Stimulated activated CD4-positive, alpha-beta T cell treated with anti-CD3 and anti-CD28 coated beads, Interleukin-4, amount 100 ng/mL, for 4 hours (primary cell): Measurements from ENCODE around the gene CNTNAP2.
"Not testable (repeated sequence)": the region's sequence is repeated elsewhere in the genome, so short reads cannot be mapped to it uniquely, and the experiment has no call there.

ENCODE experiments used
- DNase-seq, 2 experiments: peaks; one replicate each; pipeline ENCODE4 v3.0.0-alpha.2; 2020

The CNTNAP2 gene

DNA sequence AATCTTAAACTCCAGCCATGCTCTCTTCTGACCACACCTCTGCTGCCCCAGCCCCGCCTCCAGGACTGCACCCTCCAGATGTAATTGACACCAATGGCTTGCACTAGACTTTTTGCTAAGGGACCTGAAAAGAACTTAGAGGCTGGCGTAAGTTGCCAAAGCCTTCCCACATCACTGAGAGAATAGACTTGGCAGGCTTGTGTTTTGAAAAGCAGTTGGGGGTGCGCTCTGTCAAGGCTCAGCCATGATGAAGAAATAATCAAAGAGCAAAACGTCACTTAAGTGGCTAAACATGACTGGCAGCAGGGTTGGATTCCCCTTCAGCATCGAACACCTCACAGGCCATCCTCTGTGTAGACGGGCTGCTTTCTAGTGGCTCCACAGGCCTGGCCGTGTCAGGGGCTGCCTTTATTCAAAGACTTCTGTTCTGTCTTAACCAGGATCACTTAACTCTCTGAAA, 2278.8 kb downstream of the CNTNAP2 start:
- no peak for DNase-seq

DNA sequence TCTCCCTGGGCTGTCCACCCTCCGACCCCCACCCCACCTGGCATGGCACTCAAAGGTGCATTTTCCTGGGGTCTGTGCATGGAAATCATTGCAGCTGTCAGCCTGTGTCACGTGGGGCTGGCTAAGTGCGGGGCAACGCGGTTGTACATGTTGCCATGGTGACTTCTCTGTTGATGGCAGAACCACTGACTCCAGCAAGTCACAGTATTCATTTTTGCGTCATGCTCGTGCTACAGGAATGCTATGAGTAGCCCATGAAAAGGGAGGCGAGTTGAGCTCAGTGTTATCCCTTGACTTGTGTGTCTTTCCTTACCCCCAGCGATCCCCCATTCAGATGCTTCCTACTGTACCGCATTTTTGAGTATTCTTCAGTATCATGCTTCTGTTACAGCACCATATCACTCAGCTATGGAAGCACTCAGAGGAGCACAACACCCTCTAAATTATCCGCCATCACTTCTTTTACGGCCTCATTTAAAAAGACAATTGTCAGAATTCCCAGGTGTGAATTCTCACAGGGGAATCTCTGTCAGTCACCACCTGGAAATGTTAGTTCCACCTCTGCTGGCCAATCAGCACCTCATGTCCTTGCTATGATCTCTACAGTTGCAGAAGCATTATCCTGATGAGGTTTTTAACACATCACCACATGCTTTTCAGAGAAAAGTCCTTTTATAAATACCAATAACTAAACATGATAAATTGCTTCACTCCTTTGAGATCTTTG, 2279.6 kb downstream of the CNTNAP2 start:
- no peak for DNase-seq

DNA sequence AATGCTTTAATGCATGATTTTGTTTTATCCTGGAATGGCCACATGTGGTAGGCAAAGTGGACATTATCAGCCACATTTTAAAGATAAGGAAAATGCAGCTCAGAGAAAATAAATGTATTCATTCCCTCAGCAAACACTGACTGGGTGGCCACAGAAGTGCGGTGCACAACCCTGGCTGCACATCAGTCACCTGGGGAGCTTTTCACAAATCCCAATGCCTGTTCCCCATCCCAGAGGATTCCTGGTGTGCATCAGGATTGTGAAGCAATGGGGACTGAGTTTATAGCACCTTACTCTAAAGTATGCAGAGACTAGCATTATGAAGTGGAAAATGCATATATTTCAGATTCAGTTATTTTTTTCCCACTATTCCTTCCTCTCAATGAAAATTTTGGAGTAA, 2280.5 kb downstream of the CNTNAP2 start:
- no peak for DNase-seq

DNA sequence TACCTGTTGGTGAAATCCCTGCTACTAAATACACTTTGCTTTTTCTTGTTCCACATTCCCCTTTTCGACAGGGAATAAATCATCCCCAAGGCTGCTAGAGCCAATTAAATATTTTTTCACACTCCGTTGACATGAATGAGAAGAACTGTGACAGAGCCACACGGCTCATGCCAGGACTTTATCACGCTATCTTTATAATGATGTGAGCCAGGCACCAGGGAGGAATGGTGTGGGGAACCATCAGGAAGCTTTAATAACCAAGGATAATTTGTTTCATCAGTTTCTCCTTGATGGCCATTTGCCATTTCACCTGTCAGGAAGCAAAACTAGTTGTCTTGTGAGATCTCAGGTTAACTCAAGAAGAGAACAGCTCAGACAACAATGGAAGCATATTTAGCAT, 2280.9 kb downstream of the CNTNAP2 start:
- no peak for DNase-seq

DNA sequence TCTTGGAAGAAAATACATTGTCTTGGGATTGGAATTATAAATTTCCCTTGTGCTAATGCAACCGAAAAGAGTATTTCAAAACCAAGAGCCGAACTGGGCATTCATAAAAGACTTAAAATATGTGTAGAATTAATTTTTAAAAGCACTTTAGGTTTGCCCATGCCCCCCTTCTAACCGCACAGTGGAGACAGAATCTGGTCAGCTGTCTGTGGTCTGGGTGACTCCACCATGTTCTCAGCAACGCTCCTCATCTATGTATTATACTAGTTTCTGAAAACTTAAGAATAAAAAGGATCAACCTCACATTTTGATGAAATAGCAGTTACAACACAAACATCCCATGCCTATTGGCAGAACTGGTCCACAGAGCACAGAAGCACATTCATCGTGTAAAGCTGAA, 2281.4 kb downstream of the CNTNAP2 start:
- no peak for DNase-seq

DNA sequence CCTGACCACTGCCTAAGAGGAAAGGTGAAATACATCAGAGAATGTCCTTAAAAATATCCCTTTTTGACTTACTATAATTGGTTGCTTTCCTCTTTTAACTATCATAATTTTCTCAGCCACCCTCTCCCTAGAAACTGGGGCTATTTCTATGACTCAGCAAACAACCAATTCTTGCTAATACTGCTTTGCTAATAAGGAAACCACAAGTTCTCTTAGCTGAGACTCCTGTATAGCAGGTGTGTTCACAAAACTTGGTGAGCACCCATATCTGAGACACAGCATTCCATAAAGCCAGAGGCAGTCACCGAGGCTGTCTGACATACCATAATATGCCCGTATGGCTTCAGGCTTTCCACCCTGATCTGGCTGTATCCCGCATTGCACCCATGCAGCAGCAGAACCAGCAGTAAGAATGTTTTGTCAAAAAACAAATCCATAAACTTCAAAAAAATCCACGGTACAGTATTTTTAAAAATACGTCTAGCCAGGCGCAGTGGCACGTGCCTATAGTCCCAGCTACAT, 2282.3 kb downstream of the CNTNAP2 start:
- DNase-seq = no peak

DNA sequence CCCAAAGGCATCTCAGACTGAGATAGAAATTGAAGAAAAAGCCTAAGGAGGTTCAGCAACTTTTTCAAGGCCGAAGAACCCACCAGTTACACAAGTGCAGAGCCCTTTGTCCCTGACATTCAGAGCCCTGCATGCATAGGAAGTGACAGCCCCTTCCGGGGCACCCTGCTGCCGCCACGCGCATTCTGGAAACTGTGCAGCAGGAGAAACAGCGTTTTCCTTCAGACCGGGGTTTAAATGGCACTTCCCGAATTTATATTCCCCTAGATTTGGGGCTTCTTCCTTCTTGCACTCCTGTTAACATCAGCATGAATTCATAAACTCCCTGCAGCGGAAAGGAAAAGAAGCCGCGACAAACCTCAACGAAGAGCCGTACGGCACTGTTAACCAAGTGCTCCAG, 2283.5 kb downstream of the CNTNAP2 start:
- DNase-seq = no peak

DNA sequence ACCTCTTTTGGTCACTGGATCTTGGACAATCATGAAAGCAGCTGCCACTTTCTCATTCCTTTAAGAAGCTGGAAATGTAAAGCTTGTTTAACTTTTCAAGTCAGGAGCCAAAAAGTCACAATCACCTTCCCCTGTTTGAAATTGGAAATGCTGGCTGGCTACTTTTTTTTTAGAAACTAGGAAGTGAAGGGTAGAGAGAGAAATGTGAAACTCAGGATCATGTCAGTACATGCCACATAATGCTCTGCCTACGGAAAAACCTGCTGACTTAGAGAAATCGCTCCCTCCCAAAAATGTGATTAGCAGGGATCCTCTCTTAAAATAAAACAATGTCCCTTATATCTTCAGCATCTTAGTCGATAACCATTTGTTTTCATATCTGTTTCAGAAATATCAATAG, 2285.6 kb downstream of the CNTNAP2 start:
- DNase-seq = no peak

DNA sequence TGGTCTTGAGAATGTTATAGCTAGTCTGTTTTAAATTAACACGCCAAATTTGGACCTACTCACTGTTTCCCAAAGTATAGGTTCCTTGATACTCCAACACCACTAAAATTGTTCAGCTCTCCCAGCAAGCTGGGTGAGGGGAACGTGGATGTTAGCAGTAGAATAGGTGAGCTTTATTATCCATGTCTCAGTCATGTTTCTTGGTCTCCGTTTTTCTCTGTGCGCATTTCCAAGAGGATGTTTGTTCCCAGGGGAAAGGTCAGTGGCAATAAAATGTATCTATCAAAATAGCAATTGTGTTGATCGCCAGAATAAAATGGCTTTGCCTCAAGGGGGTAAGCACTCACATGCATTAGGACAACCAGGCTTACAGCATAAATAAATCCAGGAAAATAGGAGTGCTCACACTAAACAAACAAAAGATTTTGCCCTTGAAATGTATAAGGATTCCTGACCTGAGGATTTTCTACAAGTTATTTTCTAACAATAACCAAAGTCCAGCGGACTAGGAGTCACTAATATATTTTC, 2286.9 kb downstream of the CNTNAP2 start:
- no peak for DNase-seq

DNA sequence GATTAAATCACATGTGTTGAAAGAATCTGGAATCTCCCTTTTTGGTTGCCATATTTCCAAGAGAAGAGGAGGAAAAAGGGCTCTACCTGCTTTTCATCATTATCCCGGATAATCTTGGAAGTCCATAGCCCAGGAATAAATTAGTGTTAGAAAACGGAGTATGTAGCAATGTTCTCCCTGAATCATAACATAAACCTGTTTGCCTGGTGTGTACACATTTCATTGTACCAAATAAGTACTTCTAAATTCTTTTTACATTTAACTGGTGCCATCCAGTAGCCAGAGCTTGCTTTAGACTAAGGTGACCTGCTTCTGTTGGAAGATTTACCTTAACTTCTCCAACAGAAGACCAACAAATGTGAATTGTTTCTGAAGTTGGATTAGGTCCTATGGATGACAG, 2291.7 kb downstream of the CNTNAP2 start:
- no peak for DNase-seq

DNA sequence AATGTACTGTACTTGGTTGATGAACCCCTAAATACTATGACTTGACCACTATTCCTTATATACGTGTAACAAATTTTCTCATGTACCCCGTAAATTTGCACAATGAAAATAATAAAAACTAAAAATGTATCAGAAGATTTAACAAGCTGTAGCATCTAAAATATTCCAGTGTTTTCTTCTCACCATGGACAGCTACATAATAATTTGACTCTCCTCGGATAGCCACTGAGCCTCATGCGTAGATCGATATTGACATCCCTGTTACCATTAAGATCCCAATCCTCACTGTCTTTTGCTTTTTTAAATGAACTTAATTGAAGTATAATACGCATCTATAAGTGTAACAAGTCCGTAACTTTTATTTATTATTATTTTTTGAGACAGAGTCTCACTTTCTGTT, 2294.3 kb downstream of the CNTNAP2 start:
- no peak for DNase-seq

DNA sequence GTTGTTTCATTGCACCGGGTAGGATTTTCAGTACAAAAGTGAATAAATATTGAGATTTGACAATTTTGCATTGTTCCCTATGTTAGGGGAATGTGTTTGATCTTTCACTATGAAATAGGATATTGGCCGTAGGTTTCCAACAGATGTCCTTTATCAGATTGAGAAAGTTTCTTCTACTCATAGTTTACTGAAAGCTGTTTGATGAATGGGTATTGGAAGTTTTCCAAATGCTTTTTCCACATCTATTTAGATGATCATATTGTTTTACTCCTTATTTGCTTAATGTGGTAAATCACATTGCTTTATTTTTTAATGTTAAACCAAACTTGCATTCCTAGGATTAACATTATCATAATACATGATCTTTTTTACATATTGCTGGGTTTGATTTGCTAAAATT, 2296.1 kb downstream of the CNTNAP2 start:
- DNase-seq = no peak

DNA sequence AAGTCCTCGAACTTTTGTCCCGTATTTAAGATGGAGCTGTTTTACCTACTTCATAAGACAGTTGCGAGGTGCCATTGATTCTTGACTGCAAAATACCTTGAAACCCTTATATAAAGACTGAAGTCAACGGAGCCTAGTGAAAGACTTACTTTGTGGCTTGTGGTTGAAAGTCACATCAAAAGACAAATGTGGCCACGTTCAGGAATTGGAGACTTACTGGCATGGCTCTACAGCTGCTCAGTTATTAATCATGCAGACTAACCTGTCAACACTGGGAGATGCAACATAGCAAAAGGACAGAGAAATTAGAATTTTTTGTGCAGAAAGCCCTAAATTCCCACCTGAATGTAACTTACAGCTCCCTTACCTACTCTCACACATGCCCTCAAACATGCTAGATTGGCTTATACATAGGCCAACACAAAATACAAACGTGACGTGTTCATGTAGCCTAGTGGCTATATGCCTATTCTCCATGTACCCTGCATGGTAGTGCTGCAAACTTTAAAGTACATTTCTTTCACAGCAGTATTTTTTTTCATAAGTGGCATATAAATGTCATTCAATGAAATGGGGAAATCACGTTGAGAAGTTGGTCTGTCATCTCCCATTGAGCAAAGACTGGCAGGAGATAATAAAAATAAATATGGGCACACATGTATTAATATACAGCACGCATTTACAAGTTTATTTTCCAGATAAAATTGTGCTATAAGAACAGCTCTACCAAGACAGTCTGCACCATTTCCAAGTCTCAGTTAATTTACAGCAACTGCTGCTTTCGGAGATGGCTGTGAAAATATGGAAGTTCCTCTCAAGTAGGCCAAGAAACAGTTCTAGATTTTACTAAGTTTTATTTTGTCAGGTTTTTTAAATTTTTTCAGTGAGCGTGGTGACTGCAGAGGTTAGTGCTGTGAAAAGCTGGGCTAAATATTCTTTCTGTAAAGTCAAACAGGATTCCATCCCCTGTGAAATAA, 2303.5 kb downstream of the CNTNAP2 start:
- no peak for DNase-seq

DNA sequence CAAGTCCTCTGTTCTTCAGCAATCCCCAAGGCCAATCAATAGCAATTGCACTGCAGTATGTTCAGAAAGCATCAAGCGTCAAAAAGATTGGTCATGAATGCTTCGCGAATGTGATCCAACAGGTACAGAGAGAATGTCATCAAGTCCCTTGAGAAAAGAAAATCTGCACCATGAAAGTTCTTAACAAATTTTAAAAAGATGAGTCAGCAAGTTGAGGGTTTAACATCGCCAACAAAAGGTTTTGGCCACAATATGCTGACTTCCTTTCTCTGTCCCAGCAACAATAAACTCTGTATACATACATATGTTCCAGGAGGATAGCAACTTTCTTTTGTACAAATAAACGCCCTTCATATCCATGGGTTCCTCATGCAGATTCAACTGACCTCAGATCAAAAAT, 2305.4 kb downstream of the CNTNAP2 start:
- DNase-seq = no peak

DNA sequence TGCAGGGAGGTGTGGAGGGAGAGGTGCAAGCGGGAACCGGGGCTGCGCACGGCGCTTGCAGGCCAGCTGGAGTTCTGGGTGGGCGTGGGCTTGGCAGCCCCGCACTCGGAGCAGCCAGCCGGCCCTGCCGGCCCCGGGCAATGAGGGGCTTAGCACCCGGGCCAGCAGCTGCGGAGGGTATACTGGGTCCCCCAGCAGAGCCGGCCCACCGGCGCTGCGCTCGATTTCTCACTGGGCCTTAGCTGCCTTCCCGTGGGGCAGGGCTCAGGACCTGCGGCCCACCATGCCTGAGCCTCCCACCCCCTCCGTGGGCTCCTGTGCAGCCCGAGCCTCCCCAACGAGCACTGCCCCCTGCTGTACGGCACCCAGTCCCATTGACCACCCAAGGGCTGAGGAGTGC, 2309.8 kb downstream of the CNTNAP2 start:
- DNase-seq = not testable (repeated sequence)

DNA sequence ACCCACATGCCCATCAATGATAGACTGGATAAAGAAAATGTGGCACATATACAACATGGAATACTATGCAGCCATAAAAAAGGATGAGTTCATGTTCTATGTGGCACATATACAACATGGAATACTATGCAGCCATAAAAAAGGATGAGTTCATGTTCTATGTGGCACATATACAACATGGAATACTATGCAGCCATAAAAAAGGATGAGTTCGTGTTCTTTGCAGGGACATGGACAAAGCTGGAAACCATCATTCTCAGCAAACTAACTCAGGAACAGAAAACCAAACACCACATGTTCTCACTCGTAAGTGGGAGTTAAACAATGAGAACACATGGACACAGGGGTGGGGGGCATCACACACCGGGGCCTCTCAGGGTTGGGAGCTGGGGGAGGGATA, 2314.1 kb downstream of the CNTNAP2 start:
- DNase-seq = not testable (repeated sequence)

DNA sequence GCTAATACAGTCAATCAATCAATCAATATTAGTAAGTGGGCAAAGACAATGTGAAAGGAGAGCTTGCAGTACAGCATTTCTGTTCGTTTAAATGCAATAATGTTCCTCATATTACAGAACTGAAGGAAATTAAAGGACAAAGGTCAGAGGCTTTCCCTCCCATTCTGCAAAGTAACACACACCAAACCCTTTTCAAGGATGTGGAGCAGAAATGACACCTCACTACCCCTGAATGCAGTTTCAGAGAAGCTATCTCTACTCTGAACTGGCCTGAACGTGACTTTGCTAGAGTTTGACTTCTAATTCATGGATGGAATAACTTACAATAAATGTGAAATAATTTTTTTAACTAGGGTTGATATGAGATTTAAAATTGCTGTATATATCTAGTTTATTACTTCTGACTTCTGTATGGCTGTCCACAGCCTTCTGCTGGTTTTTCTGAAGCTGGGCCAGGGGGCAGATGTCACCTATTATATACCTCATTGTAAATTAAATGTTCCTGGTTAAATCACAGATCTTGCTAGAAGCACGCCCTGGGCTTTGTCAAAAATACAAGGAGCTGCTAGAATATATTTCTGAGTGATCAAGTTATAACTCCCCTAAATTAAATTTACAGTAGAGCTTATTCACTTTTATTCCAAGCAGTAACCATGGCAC, 2317.1 kb downstream of the CNTNAP2 start:
- DNase-seq = no peak

DNA sequence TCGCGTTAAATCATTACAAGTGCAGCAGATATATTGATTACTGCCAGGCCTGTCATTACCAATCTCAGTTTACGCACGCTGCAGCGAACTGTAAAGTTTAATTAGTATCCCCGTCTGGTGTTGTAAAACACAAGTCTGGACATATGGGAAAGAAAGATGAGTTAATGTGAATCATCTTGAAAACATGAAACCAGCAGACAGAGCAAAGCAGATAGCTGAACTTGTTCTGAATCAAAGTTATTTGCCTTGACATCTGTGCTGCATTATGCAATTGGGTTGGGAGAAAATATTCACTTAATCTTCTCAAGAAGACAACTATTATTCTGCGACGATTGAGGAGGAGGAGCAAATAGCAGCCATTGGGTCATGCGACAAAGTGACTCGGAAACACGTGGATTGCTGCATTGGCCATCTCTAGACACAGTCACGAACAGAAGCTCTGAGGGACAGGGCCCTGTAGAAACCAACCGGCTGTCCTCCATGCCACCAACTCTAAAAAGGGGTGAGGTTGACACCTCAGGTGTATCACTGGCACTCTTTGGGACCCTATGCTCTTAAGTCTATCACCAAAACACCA, 2317.7 kb downstream of the CNTNAP2 start:
- no peak for DNase-seq

DNA sequence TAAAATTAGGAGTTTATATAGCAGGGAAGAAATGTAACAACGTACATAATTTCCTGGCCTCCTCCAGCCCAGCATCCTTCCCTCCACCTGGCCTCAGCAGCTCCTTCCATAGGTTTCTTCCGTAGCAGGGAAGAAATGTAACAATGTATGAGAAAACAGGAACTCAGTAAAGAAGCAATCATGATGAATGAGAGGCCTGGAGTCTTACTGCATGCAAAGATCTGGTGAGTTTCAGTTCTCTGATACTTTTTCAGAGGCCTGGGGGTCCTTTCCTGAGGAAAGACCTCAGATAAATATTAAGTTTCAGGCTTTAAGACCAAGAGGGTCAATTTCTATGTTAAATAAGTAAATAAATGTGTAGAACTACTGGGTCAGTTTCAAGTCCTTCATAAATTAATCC, 2318.3 kb downstream of the CNTNAP2 start:
- DNase-seq = no peak

DNA sequence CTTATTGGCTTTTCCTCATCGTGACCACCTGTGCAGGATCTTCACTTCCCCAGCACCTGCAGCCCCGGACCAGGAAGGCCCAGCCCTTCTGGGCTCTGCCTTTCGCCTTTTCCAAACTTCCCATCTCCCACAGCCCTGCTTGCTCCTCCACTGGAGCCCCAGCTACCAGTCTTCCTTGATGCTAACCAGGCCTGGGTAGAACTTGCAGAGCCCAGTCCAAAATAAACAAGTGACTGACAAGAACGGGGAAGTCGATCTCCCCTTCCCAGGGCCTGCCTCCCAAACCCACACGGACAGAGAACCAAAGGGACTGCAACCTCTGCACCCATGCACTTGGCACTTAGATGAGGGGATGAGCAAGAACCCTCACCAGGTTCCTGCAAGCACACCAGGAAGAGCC, 2319.1 kb downstream of the CNTNAP2 start:
- no peak for DNase-seq

DNA sequence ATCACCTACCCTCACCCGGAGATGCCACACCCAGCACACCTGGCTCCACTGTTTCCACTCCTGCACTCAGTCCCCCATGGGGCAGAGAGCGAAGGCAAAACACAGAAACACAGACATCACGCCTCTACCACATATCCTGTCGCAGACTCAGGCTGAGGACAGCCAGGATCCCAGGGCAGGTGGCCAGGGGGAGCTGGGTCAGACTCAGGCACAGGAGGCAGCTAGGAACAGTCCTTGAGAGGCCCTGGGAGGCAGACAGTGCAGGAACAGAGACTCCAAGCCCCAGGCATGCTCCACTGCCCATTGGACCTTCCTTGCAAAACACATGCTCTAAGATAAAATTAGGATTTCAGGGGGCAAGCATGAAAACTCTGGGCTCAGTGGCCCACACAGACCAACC, 2319.5 kb downstream of the CNTNAP2 start:
- DNase-seq = no peak

DNA sequence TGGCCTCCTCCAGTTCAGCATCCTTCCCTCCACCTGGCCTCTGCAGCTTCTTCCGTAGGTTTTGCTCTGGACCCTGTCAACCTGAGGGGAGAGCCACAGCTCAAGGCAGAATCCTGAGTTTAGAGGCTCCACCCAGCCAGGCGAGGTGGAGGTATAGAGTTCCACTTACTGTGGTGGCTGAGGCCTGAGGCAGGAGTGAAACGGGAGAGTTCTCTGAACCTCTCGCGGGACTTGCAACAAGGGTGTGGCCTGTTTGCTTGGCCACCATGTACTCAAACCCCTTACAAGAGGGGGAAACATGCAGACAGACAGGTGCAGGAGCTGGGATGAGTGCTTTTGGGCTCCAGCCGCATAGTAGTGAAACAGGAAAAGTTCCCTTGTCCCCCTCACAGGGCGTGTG, 2320.0 kb downstream of the CNTNAP2 start:
- DNase-seq = no peak

DNA sequence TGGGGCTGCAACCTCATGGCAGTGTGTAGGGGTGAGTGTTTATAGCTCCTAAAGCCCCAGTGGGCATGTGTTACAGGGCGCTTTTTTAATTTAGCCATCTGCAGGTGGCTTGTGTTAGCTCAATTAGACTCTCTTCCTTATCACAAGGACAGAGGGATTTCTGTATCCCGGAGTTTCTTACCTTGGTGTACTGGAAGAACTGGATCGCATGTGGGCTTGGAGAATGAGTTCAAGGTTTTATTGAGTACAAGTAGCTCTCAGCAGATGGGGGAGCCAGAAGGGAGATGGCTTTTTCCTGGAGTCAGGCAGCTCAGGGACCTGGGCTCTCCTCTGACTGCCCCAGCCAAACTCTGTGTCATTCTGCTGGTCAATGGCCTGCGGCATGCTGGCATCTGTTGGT, 2320.4 kb downstream of the CNTNAP2 start:
- DNase-seq = no peak
